Measurements from ENCODE around the gene GRB2. TPM values are rescaled to one million over a fixed set of nuclear protein-coding genes. Genes with fewer than 3 reads are reported as not detected.

Gene GRB2
- total RNA-seq, 1 experiment from 2014 or later, result 115 TPM

DNA sequence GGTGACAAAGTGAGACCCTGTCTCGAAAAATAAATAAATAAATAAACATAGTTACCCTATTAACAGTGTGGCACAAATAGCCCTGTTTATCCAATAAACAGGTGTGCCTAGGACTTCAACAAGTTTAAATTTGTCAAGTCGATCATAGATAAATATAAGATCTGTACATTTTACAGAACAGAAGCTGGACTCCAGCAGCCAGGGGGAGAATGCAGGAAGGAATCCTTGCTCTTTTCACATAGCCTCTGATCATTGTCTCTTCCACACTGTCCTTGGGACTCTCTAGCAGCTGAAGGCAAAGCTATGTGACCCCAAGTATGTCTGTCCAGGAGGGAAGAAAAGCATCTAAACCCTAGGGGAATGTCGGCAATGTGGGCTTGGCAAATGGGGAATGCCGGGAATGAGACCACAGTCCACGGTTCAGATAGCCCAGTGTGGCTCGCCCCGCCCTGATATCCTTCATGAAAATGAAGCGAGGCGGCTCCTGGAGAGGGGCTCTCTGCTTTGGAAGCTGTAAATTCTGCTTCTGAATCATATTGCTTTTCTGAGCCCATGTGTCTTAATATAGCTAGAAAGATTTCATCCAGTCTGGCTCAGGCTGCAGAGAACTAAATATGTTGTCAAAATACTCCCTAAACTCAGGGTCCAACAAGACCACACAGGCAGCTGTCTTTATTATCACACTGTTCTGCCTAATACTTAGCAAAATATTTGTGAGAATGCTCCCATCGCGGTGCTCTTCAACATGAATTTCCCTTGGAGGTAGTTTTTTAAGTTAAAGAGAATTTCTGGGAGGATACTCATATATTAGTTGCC, 24.9 kb upstream of the GRB2 start:
- Mint-ChIP-seq H3K27me3 (ENCODE audit: insufficient read depth, unreplicated experiment) (no peaks in the 10 kb centered on the region), H3K27ac (ENCODE audit: unreplicated experiment) (peak overlapping the region; percentile 94), H3K4me3 (ENCODE audit: unreplicated experiment) (peak overlapping the region; percentile 67), H3K36me3 (ENCODE audit: insufficient read depth, unreplicated experiment) (peaks cover 17% of the 10 kb centered on the region), H3K9me3 (ENCODE audit: unreplicated experiment) (no peaks in the 10 kb centered on the region), H3K4me1 (ENCODE audit: low read depth, unreplicated experiment) (peaks cover 29% of the 10 kb centered on the region)
- TF ChIP-seq, protein P1, sequence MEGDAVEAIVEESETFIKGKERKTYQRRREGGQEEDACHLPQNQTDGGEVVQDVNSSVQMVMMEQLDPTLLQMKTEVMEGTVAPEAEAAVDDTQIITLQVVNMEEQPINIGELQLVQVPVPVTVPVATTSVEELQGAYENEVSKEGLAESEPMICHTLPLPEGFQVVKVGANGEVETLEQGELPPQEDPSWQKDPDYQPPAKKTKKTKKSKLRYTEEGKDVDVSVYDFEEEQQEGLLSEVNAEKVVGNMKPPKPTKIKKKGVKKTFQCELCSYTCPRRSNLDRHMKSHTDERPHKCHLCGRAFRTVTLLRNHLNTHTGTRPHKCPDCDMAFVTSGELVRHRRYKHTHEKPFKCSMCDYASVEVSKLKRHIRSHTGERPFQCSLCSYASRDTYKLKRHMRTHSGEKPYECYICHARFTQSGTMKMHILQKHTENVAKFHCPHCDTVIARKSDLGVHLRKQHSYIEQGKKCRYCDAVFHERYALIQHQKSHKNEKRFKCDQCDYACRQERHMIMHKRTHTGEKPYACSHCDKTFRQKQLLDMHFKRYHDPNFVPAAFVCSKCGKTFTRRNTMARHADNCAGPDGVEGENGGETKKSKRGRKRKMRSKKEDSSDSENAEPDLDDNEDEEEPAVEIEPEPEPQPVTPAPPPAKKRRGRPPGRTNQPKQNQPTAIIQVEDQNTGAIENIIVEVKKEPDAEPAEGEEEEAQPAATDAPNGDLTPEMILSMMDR (IDR thresholded peaks at IDR 0.05; ENCODE audit: insufficient read depth in 1 of 2, low read depth in 1 of 2, low read length in 1 of 2, severe bottlenecking in 1 of 2, unreplicated experiment in 1 of 2), result peak in 1 of 2 experiments; percentile 15
- 0 out of 2 replicates have a peak overlapping the region, but pooled peaks have one; percentile 5 for H3K4me3 ChIP-seq (ENCODE audit: low read depth, low read length)
- no peaks in the 10 kb centered on the region for H3K9me3 ChIP-seq
- peaks cover 40% of the 10 kb centered on the region for H3K4me1 ChIP-seq
- ChIA-PET POLR2A (interaction anchor here (0.5 to 2.3 kb wide), 15 partner anchors 12 to 1307 kb away, joined by 3 to 31 read pairs (median 5); partner anchors contain the start of genes GRB2, MFSD11, SLC25A19 and TMEM94), CTCF (interaction anchor here (0.5 to 1.8 kb wide), 10 partner anchors 26 to 227 kb away, joined by 3 to 12 read pairs (median 4); partner anchors contain the start of genes LLGL2, SLC25A19, TMEM94 and TSEN54)
- BruUV-seq (replicated peaks), result TSS peak; percentile 100
- DNase-seq, result peak; percentile 92 to 97
- H3K27me3 ChIP-seq (replicated peaks; ENCODE audit: control insufficient read depth, insufficient read depth, low read length), result no peaks in the 10 kb centered on the region
- H3K36me3 ChIP-seq (ENCODE audit: control insufficient read depth, insufficient read depth, low read length), result no peaks in the 10 kb centered on the region
- intact Hi-C loops (cut with micrococcal nuclease; ENCODE audit: unreplicated experiment), result loop anchor here (1.0 kb wide), 2 partner anchors 12 to 29 kb away; no protein-coding TSS in a partner anchor

DNA sequence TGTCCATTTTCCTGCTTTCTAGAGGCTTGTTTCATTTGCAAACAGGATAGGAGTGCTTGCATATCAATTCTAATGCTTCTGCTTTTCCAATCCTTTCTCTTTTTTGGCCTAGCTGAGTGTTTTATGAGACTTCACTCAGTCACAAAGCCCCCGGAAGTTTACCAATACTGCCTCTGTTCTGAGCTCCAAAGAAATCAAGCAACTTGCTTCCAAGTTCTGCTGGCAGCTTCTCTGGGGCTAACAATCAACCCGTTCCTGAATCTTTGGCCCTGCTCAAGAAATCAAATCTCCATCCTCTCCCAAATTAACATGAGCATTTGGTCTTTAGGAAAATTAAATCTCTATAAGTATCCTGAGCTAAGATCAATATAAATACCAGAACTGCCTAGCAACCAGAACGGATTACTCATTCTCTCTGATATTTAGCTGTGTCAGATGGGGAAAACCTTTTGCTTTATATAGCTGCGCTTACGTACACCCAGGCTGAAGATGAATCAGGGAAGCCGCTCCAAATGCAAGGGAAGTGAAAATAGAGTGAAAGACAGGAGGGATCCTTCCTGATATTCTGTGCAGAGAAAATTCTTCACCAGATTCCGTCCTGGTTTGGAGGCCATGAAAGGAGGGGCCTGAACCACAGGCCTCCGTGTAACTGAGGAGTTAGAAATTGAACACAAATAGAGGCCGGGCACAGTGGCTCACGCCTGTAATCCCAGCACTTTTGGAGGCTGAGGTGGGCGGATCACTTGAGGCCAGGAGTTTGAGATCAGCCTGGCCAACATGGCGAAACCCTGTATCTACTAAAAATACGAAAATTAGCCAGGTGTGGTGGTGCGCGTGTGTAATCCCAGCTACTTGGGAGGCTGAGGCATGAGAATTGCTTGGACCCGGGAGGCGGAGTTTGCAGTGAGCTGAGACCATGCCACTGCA, 23.3 kb upstream of the GRB2 start:
- H3K27me3 Mint-ChIP-seq (ENCODE audit: insufficient read depth, unreplicated experiment), result no peaks in the 10 kb centered on the region
- CTCF ChIA-PET, result interaction anchor here (0.7 to 1.8 kb wide), 4 partner anchors 27 to 146 kb away, joined by 3 to 11 read pairs (median 6); partner anchors contain the start of gene TMEM94
- DNase-seq, result no peak
- H3K4me1 Mint-ChIP-seq (ENCODE audit: low read depth, unreplicated experiment), result peaks cover 29% of the 10 kb centered on the region
- Histone ChIP-seq H3K4me1 (peaks cover 33% of the 10 kb centered on the region), H3K27me3 (replicated peaks; ENCODE audit: control insufficient read depth, insufficient read depth, low read length) (no peaks in the 10 kb centered on the region), H3K4me3 (ENCODE audit: low read depth, low read length) (no peak overlapping the region), H3K36me3 (ENCODE audit: control insufficient read depth, insufficient read depth, low read length) (no peaks in the 10 kb centered on the region), H3K9me3 (no peaks in the 10 kb centered on the region)
- H3K9me3 Mint-ChIP-seq (ENCODE audit: unreplicated experiment), result no peaks in the 10 kb centered on the region
- POLR2A ChIA-PET, result interaction anchor here (1.2 to 2.3 kb wide), 5 partner anchors 14 to 40 kb away, joined by 3 to 31 read pairs (median 18); partner anchors contain the start of gene TMEM94
- intact Hi-C loops (cut with micrococcal nuclease; ENCODE audit: unreplicated experiment), result no loop called here
- peaks cover 17% of the 10 kb centered on the region for H3K36me3 Mint-ChIP-seq (ENCODE audit: insufficient read depth, unreplicated experiment)
- peak overlapping the region; percentile 94 for H3K27ac Mint-ChIP-seq (ENCODE audit: unreplicated experiment)
- no TSS peak for BruUV-seq (replicated peaks)
- H3K4me3 Mint-ChIP-seq (ENCODE audit: unreplicated experiment), result peak overlapping the region; percentile 67
- TF ChIP-seq, protein P1 (IDR thresholded peaks at IDR 0.05; ENCODE audit: insufficient read depth in 1 of 2, low read depth in 1 of 2, low read length in 1 of 2, severe bottlenecking in 1 of 2, unreplicated experiment in 1 of 2), result no peak

DNA sequence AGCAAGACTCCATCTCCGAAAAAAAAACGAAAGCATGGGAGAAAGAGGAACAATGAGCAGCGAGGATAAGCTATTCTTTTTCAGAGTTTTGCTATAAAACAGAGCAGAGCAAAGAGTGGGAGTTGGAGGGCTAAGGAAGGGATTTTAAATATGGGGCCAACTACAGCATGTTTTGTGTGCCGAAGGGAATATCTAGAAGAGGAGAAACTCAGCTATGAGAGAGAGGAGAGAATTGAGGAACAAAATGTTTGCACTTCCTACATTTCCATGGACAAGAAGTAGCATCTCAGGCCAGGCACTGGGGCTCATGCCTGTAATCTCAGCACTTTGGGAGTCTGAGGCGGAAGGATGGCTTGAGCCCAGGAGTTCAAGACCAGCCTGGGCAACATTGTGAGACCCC, 13.1 kb upstream of the GRB2 start:
- no peak overlapping the region for H3K4me3 ChIP-seq (ENCODE audit: low read depth, low read length)
- peaks cover 2% of the 10 kb centered on the region for H3K27me3 Mint-ChIP-seq (ENCODE audit: insufficient read depth, unreplicated experiment)
- BruUV-seq (replicated peaks), result no TSS peak

More for the DNA sequence above, 13.1 kb upstream of the GRB2 start:
- Mint-ChIP-seq H3K27ac (ENCODE audit: unreplicated experiment) (no peak overlapping the region), H3K36me3 (ENCODE audit: insufficient read depth, unreplicated experiment) (no peaks in the 10 kb centered on the region), H3K9me3 (ENCODE audit: unreplicated experiment) (no peaks in the 10 kb centered on the region), H3K4me3 (ENCODE audit: unreplicated experiment) (no peak overlapping the region), H3K4me1 (ENCODE audit: low read depth, unreplicated experiment) (no peaks in the 10 kb centered on the region)
- POLR2A ChIA-PET, result no interaction called here
- CTCF ChIA-PET, result no interaction called here
- DNase-seq, result no peak
- TF ChIP-seq, protein P1 (IDR thresholded peaks at IDR 0.05; ENCODE audit: insufficient read depth in 1 of 2, low read depth in 1 of 2, low read length in 1 of 2, severe bottlenecking in 1 of 2, unreplicated experiment in 1 of 2), result no peak
- H3K4me1 ChIP-seq, result peaks cover 6% of the 10 kb centered on the region
- no peaks in the 10 kb centered on the region for H3K36me3 ChIP-seq (ENCODE audit: control insufficient read depth, insufficient read depth, low read length)
- intact Hi-C loops (cut with micrococcal nuclease; ENCODE audit: unreplicated experiment), result no loop called here
- no peaks in the 10 kb centered on the region for H3K27me3 ChIP-seq (replicated peaks; ENCODE audit: control insufficient read depth, insufficient read depth, low read length)
- H3K9me3 ChIP-seq, result no peaks in the 10 kb centered on the region
